Hematopoietic multipotent progenitor cell treated with erythropoietin and hydrocortisone succinate and interleukin-3 and kit ligand, for 17 days (in vitro differentiated cells): ENCODE results near the gene TEC.
"Not testable (repeated sequence)": the region's sequence is repeated elsewhere in the genome, so short reads cannot be mapped to it uniquely, and the experiment has no call there.

Source experiments
- DNase-seq: peaks from one replicate; pipeline ENCODE4 v3.0.0-alpha.2; 2015; ENCODE audit warnings: low spot score

Gene TEC

DNA sequence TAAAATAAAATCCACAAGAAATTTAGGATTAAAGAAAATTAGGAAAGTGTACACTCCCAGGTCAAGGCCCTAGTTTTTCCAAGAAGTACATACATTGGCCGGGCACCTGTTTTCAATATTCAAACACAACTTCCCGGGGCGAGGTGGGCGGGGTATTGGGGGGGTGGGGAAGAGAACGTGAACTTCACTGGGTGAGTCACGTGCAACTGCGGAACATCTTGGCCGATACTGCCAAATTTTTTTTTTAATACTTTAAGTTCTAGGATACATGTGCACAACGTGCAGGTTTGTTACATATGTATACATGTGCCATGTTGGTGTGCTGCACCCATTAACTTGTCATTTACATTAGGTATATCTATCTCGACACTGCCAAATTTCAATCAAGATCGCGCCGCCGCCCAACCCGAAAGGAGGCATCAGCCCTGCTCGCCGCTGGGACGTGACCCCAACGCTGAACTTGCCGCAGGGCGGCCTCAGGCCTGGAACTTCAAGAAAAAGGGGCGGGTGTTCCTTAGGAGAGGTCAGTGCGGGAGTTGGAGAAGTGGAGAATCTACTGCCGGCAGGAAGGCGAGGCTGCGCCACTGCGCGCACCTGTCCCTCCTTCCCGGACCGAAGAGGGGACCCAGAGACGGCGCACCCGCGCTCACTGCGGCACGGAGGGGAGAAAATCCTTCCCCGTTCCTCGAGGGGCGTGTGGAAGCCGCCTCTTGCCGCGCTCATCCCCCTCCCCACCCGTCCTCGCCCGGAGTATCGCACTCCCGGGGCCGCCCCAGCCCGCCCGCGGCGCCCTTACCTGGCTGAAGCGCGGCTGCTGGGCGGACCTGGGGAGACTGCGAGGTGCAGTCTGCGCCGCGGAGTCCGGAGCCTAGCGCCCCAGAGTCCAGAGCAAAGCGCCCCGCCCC lies at the start of gene TEC:
Gene TEC (minus strand): TSS at position 883 of the 905 bp plus-strand sequence. CDS start 41,224 bp downstream, outside the sequence.
- DNase-seq: peak; percentile 65

DNA sequence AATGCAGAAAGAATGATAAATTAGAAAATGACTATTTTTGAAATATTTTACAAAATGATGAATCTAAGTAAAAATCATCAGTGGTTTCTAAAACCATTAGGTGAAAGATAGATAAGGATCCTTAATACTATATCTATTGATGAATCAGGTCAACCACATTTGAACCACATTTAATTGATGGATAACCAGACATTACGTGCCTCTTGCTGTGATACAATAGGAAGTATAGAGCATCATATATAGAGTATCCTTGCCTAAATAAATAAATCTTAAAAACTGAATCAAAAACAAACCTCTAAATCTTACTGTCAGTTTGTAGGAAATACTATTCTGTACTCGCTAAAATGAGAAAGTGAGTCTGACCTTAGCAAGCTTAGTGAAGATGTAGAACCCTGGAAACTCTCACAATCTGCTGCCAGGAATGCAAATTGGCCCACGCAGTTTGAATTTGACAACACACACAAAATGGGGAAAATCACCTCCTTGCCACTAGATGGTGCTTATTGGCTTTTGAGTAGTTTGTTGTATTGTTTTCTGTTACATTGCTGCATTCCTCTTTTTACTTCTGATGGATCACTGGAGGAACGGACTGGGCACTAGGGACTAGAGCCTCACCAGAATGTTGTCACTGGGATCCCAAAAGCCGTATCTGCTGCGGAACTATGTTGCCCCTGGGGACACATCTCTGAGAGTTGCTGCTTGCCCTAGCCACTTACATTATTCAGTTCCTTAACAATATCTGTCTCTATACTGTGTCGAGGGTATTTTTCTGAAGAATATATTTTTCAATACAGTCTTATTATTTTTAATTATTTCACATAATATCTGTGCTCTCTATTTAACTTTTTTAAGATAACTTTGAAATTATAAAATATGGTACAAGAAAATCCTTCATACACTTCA lies 46.3 kb upstream of the TEC start:
- peak; percentile 69 for DNase-seq

DNA sequence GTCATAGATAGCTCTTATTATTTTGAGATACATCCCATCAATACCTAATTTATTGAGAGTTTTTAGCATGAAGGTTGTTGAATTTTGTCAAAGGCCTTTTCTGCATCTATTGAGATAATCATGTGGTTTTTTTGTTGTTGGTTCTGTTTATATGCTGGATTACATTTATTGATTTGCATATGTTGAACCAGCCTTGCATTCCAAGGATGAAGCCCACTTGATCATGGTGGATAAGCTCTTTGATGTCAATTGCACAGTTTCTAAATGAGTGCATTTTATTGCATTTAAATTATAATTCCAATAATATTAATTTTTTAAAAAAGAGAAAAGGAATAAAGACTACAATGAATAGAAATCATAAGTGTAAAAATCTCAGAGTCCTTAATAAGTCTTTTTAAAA lies 45.1 kb upstream of the TEC start:
- DNase-seq: not testable (repeated sequence)

DNA sequence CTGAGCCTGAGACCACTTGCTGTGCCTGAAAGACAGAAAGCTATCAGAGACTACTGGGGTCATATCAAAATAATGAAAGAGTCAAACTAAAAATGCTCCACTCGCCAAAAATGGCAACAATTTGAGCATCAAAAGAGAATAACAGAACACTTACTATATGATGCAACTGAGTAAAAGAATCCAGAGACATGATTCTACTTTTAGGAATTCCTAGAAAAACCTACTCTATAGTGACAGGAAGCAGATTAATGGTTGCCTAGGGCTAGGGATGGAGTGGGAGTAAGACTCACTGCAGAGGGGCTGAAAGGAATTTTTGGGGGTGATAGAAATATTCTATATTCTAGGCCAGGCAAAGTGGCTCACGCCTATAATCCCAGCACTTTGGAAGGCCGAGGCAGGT lies 42.3 kb upstream of the TEC start:
- DNase-seq: no peak

DNA sequence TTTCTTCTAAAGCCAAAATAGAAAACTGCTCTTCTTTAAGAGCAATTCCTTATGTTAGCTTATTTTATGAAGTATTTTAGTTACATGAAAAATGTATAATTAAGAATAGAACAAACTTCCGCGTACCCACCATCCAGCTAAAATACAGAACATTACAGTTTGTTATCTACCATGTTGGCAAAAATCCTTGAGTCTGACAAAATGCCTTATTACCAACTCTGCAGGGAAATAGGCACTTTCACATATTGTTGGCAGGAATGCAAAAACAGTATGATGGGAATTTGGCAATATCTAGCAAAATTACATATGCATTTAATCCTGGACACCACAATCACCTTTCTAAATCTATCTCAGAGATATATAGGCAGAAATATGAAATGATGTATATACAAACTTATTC lies 39.3 kb upstream of the TEC start:
- DNase-seq: no peak

DNA sequence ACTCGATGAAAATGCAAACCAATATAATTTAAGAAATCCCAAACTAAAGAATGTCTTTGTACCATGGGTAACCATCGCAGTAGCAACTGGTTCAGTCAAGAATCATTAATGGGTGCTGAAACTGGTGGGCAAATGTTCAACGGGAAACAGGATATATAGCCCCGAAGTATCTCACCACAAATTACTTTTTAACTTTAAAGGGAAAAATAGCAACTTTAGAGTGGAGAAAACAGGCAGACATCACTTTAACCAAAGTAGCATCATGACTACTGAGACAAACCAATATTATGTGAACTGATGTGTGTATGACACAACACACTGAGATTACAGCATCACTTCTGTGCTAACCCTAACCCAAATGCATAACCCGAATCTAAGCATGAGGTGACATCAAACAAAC lies 37.9 kb upstream of the TEC start:
- no peak for DNase-seq

DNA sequence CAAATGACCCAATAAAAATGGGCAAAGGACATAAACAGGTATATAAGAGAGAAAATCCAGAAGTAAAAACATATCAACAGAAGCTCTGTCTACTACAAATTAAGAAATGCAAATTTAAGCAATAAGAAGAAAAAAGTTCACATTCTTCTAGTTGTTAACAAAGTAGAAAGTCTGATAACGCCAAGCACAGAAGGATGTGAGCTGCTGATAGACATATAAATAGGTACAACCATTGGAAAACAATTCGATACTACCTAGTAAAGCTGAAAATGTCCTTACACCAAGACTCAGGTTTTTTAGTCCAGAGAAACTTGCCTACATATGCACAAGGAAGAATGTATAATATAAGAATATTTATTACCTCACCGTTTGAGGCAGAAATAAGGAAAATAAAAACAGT lies 35.9 kb upstream of the TEC start:
- DNase-seq: no peak

DNA sequence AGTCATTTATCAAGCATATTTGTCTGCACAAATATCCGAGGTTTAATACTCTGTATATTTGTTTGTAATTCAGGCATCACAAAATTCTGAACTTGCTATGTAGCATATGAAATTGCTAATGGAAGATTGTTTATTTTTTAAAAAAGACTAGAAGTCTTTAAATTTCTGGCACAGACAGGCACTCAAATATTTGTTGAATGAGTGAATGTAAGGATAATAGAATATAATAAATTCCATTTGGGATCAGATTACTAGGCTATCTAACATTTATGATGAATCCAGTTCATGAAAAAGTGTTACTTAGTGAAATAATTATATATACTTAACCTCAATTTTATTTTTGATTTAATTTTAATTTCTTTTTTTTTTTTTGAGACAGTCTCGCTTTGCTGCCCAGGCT lies 30.4 kb upstream of the TEC start:
- DNase-seq: no peak

DNA sequence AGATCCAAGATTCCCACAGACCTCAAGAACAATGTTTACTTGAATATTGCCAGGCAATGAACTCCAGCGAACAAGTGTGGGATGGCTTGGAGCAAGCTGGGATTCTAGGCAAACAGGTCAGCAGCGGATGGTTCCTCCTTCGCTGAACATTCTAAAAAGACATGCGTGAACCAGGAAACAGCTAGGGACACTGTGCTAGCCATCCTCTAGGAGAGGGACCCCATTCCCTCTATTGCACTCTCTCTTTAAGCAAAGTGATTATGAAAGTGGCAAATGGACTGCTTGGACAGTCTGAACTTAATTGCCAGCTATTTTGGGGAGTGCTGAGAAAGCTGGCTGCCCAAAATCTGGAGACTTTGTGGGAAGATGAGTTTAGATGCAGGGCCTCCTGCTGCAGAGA lies 29.9 kb upstream of the TEC start:
- no peak for DNase-seq

DNA sequence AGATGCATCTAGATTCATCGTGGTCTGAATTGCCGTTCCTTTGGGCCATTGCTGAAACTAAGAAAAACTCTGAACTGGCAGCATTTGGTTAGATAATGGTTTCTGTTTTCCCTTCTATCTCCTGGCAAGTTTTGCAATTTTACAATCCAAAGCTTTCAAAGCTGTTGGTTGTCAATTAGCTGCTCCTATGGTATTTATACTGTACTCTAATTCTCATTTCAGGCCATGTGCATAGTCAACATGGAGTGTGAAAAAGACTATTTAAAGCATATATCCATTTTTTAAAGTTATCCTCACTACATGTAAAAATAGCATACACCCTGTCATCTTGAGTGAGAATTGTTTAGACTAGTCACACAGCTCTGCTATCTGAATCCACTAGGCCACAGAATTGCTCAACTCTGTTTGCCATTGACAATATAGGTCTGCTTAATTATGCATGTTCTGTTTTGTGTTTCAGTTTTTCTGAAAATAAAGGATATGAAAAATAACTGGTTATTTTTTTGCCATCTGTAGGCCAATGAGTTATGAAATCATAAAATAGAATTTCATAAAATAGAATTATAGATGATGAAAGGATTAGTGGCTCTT lies 27.7 kb upstream of the TEC start:
- DNase-seq: no peak

DNA sequence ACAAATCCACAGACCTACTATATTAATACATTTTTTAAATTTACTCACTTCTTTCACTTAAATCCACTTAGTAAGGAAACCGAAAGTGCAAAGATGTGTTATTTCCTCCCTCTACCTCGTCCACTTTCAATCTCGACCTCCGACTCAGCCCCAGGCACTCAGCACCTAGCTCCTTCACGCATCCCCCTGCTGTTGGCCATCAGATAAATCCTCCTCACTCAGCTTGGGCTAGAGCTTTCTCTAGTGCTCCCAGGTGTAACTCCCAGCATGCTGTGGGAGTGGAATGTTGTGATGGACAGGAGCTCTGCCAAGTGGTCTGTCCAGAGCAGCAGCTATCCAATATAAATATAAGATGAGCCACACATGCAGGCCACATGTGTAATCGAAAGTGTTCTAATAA lies 26.7 kb upstream of the TEC start:
- no peak for DNase-seq

DNA sequence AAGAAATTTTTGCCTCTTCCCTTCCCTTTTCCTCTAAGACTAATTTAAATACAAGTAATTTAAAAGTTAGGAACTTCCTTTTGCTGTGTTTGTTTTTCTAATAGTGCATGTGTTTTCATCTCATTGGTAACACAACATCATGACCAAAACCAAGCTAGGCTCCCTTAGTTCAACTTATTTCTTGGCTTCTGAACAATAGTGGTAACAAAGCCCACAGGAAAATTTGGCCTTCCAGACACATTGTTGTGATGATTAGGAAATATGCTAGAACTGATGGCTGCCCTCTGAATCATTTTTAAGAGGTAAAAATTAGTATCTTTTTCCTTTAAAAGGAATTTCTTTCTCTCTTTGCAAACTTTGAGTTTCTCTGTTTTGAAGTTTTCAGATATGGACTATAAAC lies 25.5 kb upstream of the TEC start:
- DNase-seq: no peak

DNA sequence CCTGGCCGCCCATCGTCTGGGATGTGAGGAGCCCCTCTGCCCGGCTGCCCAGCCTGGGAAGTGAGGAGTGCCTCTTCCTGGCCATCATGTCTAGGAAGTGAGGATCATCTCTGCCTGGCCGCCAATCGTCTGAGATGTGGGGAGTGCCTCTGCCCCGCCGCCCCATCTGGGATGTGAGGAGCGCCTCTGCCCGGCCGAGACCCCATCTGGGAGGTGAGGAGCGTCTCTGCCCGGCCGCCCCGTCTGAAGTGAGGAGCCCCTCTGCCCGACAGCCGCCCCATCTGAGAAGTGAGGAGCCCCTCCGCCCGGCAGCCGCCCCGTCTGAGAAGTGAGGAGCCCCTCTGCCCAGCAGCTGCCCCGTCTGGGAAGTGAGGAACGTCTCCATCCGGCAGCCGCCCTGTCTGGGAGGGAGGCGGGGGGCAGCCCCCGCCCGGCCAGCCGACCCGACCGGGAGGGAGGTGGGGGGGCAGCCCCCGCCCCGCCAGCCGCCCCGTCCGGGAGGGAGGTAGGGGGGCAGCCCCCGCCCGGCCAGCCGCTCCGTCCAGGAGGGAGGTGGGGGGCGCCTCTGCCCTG lies 22.7 kb upstream of the TEC start:
- DNase-seq: not testable (repeated sequence)

DNA sequence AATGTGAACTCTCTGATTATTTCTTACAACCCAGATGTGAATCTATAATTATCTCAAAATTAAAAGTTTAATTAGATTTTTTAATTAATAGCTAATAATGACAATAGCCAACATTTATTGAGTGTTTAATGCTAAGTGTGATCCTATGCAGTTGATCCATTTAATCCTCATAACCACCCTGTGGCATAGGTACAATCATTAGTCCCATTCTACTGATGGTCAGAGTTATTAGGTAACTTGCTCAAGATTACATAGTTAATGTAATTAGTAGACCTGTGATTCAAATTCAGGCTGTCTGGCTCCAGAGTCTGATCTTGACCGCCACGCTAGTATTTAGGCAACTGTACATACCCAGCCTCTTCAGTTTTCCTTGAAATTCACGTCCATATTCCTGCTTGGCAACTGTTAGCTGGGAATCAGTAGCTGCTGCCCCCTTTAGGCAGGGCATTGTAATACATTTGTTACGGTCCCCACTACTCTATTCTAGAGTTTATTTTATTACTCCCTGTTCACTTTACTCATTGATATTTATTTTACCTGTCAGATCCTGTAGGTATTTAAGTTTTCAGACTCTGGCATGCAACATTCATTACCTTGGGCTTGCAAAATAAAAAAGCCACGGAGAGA lies 20.6 kb upstream of the TEC start:
- peak; percentile 50 for DNase-seq

DNA sequence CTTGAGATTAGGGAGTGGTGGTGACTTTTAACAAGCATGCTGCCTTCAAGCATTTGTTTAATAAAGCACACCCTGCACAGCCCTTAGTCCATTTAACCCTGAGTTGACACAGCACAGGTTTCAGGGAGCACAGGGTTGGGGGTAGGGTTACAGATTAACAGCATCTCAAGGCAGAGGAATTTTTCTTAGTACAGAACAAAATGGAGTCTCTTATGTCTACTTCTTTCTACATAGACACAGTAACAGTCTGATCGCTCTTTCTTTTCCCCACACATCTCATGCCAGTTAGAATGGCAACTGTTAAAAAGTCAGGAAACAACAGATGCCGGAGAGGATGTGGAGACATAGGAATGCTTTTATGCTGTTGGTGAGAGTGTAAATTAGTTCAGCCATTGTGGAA lies 16.4 kb upstream of the TEC start:
- DNase-seq: not testable (repeated sequence)

DNA sequence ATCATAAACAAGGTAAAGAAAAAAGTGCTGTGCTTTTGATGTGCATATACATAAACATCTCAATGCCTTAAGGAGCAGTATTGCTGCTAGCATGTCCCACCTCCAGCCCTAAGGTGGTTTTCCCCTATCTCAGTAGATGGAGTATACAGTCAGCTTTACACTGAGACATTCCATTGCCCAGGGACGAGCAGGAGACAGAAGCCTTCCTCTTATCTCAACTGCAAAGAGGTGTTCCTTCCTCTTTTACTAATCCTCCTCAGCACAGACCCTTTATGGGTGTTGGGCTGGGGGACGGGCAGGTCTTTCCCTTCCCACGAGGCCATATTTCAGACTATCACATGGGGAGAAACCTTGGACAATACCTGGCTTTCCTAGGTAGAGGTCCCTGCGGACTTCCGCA lies 16.0 kb upstream of the TEC start:
- not testable (repeated sequence) for DNase-seq

DNA sequence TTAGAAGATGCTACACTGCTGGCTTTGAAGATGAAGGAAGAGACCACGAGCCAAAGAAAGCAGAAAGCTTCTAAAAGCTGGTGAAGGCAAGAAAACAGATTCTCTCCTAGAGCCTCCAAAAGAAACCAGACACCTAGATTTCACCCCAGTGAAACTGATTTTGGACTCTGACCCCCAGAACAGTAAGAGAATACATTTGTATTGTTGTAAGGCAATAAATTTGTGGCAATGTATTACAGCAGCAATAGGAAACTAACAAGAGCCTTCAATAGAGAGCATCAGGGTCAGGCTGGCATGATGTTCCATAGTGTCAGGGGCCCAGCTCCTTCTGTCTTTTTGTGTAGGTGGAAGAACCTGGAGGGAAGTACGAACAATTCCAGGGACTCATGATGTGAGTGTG lies 6.0 kb upstream of the TEC start:
- DNase-seq: no peak

DNA sequence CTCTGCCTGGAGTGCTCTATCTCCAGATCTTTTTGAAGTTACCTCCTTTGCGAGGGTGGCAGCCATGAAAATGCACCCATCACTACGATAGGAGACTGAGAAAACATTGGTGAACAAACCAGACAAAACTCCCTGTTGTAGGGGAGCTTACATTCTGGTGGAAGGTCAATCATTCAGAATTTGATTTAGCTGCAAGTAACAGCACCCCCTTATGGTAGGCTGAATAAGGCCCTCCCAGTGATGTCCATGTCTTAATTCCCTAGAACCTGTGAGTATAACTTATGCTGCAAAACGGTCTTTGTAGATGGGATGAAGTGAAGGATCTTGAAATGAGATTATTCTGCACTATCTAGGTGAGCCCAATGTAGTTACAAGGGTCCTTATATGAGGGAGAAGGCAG lies 5.6 kb upstream of the TEC start:
- DNase-seq: peak; percentile 80

DNA sequence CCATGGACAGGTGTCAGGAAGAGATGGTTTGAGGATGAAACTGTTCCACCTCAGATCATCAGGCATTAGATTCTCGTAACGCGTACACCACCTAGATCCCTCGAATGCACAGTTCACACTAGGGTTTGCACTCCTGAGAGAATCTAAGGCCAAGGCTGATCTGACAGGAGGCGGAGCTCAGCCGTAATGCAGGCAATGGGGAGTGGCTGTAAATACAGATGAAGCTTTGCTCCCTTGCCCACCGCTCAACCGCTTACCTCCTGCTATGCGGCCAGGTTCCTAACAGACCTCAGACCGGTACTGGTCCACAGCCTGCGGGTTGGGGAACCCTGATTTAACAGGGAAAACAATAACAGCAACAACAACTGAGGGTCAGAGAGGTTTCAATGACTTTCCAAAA lies 2.0 kb upstream of the TEC start:
- DNase-seq: no peak

DNA sequence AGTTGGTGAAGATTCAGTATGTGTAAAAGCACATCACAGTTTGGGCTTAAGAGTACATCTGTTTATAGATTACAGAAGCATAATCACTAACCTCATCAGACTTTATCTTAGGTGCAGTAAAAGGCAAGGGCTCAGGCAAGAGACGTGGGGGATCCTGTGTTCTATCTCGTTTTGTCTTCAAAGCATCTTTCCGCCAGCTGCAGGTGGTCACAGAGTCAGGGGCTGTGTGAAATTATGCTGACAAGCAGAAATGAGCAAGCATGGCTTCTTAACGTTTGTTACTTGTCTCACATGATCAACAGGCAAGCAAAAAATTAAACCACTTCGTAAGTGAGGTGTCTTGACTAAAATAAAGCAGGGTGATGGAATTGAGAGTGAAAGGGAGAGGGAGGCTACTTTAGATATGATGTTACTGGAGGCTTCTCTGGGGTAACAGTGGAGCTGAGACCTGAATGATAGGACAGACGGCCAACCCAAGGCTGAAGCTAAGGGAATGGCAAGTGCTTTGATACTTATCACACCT lies 1.4 kb upstream of the TEC start:
- peak; percentile 29 for DNase-seq

DNA sequence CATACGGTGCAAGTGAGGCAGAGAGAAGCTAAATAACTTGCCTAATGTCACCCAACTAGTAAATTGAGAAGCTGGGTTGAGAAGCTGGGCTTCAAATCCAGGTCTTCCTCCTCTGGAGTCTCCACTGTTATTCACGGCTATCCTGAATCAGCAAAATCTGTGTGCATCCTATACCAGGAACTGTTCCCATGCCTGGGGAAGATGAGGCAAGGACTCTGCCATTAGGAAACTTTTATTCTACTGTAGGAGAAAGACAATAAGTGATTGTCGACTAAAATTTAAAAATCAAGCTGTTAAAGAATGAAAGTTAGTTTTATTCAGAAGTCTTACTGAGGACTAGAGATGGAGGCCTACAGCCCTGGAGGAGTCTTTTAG lies 872 bp upstream of the TEC start:
- DNase-seq: no peak
